GM12873 (cell line): ENCODE data around the gene EPHB1.

Source experiments
- TF ChIP-seq, protein P1 (sequence below): IDR thresholded peaks from 2 replicates; pipeline ENCODE4 v1.5.1; 2012; ENCODE audit warnings: low read depth, mild to moderate bottlenecking, moderate library complexity, low read length, control low read depth; ENCODE audit not compliant: insufficient read depth; ENCODE audit errors: missing control alignments

The EPHB1 gene

DNA sequence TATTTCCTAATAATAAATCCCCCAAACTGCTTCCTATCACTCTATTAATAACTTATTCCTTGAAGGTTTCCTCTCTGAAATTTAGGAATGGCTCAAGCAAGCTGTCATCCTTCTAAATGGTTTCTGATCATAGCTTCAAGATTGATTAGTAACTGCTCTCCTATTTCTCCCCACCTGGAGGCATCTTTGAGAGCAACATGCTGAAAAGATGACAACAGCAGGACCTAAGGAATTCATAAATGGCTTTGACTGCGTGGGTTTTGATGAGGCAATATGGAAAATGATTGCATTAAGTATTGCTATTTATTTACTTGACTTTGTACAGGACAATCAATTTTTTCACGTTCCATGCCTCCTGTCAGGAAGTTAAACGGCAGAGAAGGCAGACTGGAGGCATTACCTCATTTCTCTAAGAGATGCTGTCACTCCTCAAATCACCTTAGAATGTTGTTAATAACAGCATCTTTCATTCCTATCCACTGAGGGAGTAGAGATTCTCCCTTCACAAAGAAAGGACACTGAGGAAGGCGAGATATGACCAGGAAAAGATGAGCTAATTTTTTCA, 256.4 kb downstream of the EPHB1 start:
- TF ChIP-seq, protein P1, sequence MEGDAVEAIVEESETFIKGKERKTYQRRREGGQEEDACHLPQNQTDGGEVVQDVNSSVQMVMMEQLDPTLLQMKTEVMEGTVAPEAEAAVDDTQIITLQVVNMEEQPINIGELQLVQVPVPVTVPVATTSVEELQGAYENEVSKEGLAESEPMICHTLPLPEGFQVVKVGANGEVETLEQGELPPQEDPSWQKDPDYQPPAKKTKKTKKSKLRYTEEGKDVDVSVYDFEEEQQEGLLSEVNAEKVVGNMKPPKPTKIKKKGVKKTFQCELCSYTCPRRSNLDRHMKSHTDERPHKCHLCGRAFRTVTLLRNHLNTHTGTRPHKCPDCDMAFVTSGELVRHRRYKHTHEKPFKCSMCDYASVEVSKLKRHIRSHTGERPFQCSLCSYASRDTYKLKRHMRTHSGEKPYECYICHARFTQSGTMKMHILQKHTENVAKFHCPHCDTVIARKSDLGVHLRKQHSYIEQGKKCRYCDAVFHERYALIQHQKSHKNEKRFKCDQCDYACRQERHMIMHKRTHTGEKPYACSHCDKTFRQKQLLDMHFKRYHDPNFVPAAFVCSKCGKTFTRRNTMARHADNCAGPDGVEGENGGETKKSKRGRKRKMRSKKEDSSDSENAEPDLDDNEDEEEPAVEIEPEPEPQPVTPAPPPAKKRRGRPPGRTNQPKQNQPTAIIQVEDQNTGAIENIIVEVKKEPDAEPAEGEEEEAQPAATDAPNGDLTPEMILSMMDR, result no peak

DNA sequence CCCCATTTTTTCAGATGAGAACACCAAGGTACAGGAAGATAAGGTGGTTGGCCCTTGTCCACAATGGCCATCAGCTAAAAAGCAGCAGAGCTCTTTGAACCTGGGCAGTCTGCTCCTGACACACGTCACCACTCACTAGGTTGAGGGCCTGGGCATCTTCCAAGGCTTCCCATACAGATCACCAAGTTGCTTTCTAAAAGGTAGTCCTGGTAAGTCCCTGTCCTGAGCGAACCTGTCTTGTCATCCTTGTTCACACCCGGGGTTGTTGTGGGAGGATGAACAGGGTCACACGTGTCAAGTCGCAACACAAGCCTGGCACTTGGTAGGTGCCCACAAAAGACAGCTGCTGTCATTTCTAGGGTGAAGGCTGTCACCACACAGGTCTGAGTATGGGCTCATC, 260.4 kb downstream of the EPHB1 start:
- TF ChIP-seq, protein P1, result no peak

DNA sequence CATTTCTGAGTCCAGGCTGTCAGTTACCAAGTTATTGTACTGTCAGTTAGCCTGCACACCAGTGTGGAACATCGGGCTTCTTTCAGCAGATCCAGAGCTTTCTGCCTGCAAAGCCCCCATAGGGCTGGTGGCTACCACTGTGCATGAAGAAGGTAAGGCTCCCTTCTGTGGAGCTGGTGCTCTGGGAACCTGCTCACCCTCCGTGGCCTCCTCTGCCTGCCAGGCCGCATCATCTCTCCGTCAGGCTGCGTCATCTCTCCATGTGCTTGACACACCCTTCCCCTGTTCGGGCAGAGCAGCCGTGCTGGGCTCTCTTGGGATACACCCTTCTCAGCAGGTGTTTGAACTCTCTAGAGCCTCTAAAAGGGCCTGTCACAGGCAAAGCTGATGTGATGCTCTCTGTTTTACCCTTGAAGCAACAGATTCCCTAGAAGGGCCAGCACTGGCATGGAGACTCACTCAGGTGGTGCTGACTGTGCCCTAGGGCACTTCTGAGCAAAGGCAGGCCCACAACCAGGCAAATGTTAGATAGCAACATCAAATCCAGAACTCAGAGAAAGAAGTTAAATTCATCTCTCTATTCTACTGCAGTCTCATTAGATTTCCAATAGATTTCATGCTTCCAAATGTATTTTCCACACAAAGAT, 261.1 kb downstream of the EPHB1 start:
- TF ChIP-seq, protein P1, result no peak

- TF ChIP-seq, protein P1, result no peak
Observed at GRCh38 chr3:135056733-135057310, 261.8 kb downstream of the EPHB1 start.

DNA sequence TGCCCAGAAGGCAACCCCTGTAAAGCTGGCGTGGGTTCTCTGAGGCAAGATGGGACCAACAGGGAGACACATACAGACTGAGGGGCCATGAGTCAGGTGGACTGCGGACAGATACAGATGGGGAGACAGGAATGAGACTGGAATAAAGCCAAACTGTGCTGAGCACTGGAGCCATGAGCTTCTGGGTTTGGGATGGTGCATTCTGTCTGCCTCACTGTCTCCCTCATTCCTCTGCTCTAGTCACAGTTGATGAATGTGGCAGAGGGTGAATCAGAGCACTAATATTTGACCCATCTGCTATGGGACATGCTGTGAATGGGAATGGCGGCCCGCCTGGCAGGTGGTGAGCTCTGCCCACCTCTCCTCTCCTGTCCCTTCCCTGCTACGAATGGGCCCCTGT, 262.9 kb downstream of the EPHB1 start:
- TF ChIP-seq, protein P1, result no peak

- TF ChIP-seq, protein P1, result no peak
Observed at GRCh38 chr3:135059580-135059979, 264.5 kb downstream of the EPHB1 start.

DNA sequence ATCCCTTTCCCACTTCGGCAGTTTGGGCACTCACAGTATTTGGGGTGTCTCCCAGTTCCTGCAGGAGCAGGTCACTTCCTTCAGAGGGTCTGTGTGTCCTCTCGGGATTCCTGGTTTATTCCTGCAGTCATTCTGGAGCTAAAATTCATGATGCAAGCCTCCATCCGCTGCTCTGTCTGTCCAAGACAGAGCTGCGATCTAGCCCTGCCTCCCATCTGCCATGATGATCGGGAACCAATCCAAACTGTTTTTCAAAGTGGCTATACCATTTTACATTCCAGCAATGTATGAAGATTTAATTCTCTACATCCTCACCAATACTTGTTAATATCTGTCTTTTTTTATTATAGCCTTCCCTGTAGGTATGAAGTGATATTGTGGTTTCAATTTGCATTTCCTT, 273.0 kb downstream of the EPHB1 start:
- TF ChIP-seq, protein P1, result no peak
